ENCODE results near the gene VSNL1.

The VSNL1 gene

GRCh38 chr2:17540093-17540812 is at the start of gene VSNL1:
VSNL1 (plus strand) TSS chr2:17540696; CDS start chr2:17592075, 51,379 bp downstream.
- DNase-seq (ENCODE audit: low read depth): peak; percentile 60

- DNase-seq (ENCODE audit: low read depth): no peak
Measured at GRCh38 chr2:17495590-17495989, 44.9 kb upstream of the VSNL1 start.

GRCh38 chr2:17497718-17498117 is 42.8 kb upstream of the VSNL1 start:
- DNase-seq (ENCODE audit: low read depth): no peak

GRCh38 chr2:17506736-17507616 is 33.5 kb upstream of the VSNL1 start:
- DNase-seq (ENCODE audit: low read depth): no peak

GRCh38 chr2:17515652-17516051 is 24.8 kb upstream of the VSNL1 start:
- no peak for DNase-seq (ENCODE audit: low read depth)

GRCh38 chr2:17517481-17518211 is 22.9 kb upstream of the VSNL1 start:
- DNase-seq (ENCODE audit: low read depth): no peak

- DNase-seq (ENCODE audit: low read depth): peak; percentile 59
Measured at GRCh38 chr2:17518212-17519154, 22.0 kb upstream of the VSNL1 start, which contains the start of gene RAD51AP2. RAD51AP2 (minus strand) TSS chr2:17518440; CDS start chr2:17518415, 25 bp downstream.

GRCh38 chr2:17519486-17519885 is 21.0 kb upstream of the VSNL1 start:
- no peak for DNase-seq (ENCODE audit: low read depth)

- no peak for DNase-seq (ENCODE audit: low read depth)
Measured at GRCh38 chr2:17520761-17521160, 19.7 kb upstream of the VSNL1 start.

GRCh38 chr2:17521621-17522020 is 18.9 kb upstream of the VSNL1 start:
- DNase-seq (ENCODE audit: low read depth): no peak

- no peak for DNase-seq (ENCODE audit: low read depth)
Measured at GRCh38 chr2:17522303-17522702, 18.2 kb upstream of the VSNL1 start.

- no peak for DNase-seq (ENCODE audit: low read depth)
Measured at GRCh38 chr2:17529771-17530170, 10.7 kb upstream of the VSNL1 start.

GRCh38 chr2:17533546-17533945 is 7.0 kb upstream of the VSNL1 start:
- DNase-seq (ENCODE audit: low read depth): no peak

GRCh38 chr2:17536416-17536815 is 4.1 kb upstream of the VSNL1 start:
- no peak for DNase-seq (ENCODE audit: low read depth)

GRCh38 chr2:17538022-17538843 is 2.3 kb upstream of the VSNL1 start:
- no peak for DNase-seq (ENCODE audit: low read depth)

GRCh38 chr2:17538844-17539554 is 1.5 kb upstream of the VSNL1 start:
- DNase-seq (ENCODE audit: low read depth): no peak

- no peak for DNase-seq (ENCODE audit: low read depth)
Measured at GRCh38 chr2:17539611-17540092, 844 bp upstream of the VSNL1 start.

GRCh38 chr2:17540813-17541530 is 476 bp downstream of the VSNL1 start:
- no peak for DNase-seq (ENCODE audit: low read depth)

- no peak for DNase-seq (ENCODE audit: low read depth)
Measured at GRCh38 chr2:17541531-17541950, 1.0 kb downstream of the VSNL1 start.
